Esophagus squamous epithelium (tissue), 4 donors: Measurements from ENCODE around the gene HEATR1.
A peak's percentile ranks its signal among the peaks of the same experiment; 100 is the strongest.

Source experiments
- POLR2A ChIP-seq, 4 donors: fragments of 450-650 bp; IDR thresholded peaks; one replicate each; pipeline ENCODE4 v1.6.1; 2017; ENCODE audit warnings: antibody characterized with exemption in 4 of 4, mild to moderate bottlenecking in 4 of 4, moderate library complexity in 3 of 4
- TF ChIP-seq, protein P1 (sequence below), 6 experiments: fragments of 450-650 bp in 4 of 6; fragments of 200-600 bp in 2 of 6; sonication (generic) in 2 of 6; IDR thresholded peaks; one replicate each; pipeline ENCODE4 v1.5.1; 2016 to 2019; ENCODE audit warnings: antibody characterized with exemption in 6 of 6, mild to moderate bottlenecking in 4 of 6, moderate library complexity in 4 of 6

DNA sequence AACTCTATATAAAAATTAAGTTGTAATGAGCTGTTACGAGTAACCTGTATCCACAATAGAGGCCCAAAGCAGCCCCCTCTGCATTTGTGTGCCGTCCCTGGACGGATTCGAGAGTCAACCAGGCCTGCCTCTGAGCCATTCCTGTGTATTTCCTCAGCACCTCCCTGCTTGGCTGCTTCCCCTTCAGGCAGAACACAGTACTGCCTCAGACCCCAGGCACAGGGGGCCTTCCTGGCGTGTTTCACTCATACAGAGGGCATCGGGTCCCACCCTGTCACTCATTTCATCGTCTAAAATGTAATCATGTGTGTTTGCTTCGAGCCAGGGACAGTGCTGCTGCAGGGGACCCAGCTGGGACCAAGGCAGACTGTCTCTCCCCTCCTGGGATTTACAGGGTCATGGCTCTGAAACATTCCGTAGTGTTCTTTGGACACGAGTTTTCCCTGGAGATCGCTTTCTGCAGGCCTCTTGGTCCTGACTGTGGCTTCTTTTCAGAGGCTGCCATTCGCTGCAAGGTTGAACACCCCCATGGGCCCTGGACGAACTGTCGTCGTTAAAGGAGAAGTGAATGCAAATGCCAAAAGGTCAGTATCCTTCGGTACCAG, 61.1 kb downstream of the HEATR1 start:
- TF ChIP-seq, protein P1, sequence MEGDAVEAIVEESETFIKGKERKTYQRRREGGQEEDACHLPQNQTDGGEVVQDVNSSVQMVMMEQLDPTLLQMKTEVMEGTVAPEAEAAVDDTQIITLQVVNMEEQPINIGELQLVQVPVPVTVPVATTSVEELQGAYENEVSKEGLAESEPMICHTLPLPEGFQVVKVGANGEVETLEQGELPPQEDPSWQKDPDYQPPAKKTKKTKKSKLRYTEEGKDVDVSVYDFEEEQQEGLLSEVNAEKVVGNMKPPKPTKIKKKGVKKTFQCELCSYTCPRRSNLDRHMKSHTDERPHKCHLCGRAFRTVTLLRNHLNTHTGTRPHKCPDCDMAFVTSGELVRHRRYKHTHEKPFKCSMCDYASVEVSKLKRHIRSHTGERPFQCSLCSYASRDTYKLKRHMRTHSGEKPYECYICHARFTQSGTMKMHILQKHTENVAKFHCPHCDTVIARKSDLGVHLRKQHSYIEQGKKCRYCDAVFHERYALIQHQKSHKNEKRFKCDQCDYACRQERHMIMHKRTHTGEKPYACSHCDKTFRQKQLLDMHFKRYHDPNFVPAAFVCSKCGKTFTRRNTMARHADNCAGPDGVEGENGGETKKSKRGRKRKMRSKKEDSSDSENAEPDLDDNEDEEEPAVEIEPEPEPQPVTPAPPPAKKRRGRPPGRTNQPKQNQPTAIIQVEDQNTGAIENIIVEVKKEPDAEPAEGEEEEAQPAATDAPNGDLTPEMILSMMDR (IDR thresholded peaks at IDR 0.05), result peak in 1 of 6 experiments; percentile 17
- TF ChIP-seq POLR2A (IDR thresholded peaks at IDR 0.05), result no peak
